Stimulated activated CD4-positive, alpha-beta T cell treated with anti-CD3 and anti-CD28 coated beads, Interleukin-1b, Interleukin-23, amount 100 ng/mL, for 1 hour (primary cell): ENCODE measurements around the gene PSKH1.
"Not testable (repeated sequence)": the region's sequence is repeated elsewhere in the genome, so short reads cannot be mapped to it uniquely, and the experiment has no call there.

ENCODE experiments used
- DNase-seq, 2 donors: peaks; one replicate each; pipeline ENCODE4 v3.0.0-alpha.2; 2020; ENCODE audit warnings: low read depth in 2 of 2

Gene PSKH1

GRCh38 chr16:67961551-67961957 is 68.5 kb downstream of the PSKH1 start:
- DNase-seq, result no peak

- no peak for DNase-seq
These were observed 69.1 kb downstream of the PSKH1 start for GRCh38 chr16:67962135-67962534.

- DNase-seq, result no peak
These were observed 70.2 kb downstream of the PSKH1 start for GRCh38 chr16:67963292-67963661.

DNA sequence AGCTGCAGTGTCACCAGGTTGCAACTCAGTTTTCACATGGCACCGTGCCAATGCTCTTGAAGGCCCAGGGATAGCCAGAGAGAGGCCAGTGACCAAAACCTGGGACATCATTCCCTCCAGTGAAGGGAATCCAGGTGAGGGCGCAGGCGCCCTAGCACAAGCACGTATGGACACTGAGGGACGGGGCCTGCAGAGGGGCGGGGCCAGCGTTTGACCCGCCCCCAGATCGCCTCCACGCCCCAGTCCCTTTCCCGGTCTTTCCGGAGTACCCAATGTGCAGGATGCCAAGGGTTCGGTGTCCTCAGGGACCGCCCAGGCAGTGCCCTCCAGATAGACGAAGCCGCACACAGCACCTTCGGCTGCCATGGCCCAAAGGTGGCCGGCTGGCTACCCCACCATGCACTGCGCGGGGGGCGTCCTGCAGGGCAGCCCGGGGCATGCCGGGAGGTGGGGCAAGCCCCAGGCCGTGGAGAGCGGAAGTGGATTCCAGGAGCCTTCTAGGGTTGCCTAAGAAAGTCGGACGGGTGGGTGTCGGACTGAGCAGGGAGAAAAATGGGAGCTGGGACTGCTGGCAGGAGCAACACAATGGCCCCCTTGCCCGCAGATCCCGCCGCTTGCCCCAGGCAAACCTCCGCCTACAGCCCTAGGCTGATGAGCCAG is 70.7 kb downstream of the PSKH1 start:
- no peak for DNase-seq

- no peak for DNase-seq
These were observed 71.5 kb downstream of the PSKH1 start for GRCh38 chr16:67964477-67965131.

DNA sequence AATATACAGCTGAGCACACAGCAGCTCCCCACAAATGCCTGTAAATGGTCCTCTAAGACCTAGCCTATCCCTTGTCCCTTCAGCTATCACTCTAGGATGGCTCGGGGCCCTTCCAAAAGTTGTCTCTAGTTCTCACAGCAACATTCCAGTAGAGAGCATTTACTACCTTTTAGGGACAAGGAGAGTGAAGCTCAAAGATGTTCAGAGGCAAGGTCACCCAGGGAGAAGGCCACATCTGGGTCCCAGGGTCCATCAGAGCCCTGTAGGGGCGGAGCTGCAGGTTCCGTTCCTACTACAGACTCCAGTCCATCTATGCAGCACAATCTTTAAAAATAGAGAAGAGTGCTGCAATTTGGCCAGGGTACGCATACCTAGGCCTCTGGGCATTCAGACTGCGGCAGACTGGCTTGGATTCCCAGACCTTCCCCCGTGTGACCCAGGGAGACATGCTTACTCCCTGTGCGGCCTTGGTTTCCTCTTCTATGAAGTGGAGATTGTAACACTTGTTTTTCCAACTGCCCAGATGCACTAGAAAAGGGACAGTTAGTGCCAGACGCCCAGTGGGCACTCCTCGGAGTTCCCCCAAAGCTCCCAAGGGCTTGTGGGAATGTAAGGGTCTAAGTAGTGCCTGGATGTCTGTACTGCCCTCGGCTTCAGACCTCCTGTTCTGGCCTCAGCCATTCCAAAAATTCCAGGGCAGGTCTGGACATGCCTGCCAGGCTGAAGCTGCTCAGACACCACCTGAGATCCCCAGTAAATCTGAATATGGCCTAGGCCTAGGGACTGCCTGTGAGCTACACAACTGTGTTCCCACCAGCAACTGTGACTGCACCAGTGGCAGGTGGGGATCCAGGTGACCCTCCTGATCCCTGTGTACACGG is 72.9 kb downstream of the PSKH1 start:
- DNase-seq, result no peak

DNA sequence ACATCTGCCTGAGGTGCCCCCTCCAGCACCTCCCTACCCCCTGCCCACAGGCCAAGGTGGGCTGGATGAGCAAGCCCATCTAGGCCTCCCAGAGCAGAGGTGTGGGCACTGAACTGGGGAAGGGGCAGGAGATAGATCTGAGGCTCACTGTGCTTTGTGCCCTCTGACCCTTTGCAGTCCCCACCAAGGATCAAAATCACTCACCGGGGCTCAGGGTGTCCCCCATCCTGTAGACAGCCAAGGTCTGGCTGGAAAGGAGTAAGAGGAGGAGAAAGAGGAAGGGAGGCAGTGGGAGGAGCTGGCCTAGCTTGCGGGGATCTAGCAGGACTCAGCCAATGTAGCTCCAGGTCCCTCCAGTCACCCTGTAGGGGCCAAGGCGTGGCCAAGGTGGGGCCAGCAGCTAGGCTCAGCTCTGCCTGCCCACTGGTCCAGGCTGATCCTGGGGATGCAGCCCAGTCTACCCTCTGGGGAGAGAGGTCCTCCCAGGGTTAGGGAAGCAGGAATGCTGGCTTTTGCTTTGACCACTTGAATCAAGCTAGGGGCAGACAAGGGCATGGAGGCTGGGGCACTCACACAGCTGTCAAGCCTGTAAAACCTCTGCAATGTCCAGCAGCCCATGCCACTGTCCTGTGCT is 73.6 kb downstream of the PSKH1 start:
- no peak for DNase-seq

GRCh38 chr16:67967183-67967957 is 74.3 kb downstream of the PSKH1 start:
- DNase-seq, result no peak

- DNase-seq, result no peak
These were observed 74.9 kb downstream of the PSKH1 start for GRCh38 chr16:67967958-67968399.

DNA sequence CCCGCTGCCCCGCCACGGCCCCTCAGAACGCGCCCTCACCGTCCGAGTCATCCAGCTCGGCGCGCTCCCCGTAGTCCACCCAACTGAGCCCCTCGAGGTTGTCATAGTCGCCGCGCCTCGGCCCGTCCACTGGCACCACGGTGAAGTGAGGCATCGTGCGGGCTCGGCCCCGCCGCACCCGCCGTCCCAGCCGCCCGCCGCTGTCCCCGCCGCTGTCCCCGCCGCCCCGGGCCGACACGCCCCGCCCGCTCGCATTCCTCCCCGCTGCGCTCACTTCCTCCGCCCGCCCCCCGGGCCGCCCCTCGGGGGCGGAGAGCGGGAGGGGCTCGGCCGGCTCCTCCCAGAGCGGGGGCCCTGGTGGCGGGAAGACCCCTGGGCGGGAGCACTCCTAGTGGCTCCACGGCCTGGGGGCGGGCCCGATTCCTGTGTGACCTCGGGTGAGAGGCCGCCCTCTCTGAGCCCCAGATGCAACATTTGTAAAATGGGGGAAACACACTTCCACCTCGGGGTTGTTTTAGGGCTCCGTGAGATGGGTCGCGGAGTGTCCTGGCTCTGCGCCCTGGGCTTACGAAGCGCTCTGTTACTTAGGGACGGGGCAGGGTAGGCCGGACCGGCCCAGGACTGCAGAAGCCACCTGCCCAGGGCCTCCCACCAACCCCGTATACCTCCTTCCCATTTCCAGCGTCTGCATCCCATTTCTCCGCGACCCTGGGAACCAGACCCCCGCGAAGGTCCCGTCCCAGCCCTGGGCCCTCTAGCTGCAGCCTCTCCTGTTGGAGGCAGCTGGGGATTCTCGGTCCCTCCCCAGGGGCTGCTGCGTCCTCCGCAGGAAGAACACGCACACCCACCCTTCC is 75.6 kb downstream of the PSKH1 start, which contains the start of gene SLC12A4:
Gene SLC12A4 (minus strand): TSS at position 238 of the 854 bp plus-strand sequence. CDS start 84 bp downstream, at position 154.
- DNase-seq, result peak; percentile 47 to 80

DNA sequence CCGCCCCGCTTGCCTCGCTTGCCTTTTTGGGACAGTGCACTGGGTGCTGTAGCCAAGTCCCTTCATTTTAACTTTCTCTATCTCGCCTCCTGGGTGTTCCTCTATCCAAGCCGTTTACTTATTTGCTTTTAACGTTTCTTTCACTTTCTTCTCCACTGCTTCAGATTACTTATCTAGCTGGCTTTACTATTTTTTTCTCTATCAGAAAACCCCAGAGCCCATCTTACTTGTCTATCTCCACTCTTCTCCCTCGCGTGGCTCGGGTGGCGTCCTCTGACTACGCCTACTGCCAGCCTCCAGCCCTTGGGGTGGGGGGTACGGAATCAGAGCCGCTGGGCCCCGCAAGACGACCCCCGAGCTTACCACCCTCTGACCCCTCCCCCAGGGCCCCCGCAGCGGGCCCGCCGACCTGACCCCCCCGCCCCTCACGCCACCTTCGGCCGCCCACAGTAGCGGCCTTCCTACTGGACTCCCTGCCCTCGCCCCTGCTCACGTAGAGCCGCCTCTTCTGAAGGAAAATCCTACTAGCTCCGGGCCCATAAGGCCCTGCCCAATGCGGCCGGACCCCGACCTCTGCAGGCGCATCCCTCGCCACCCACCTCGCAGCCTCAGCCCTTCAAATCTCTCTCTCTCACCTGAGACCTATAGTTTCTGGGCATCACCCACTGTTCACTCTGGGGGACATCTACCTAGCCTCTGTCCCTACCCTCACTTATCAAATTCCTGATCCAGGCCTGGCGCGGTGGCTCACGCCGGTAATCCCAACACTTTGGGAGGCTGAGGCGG is 76.4 kb downstream of the PSKH1 start:
- no peak for DNase-seq

GRCh38 chr16:67971111-67971510 is 78.1 kb downstream of the PSKH1 start:
- no peak for DNase-seq

DNA sequence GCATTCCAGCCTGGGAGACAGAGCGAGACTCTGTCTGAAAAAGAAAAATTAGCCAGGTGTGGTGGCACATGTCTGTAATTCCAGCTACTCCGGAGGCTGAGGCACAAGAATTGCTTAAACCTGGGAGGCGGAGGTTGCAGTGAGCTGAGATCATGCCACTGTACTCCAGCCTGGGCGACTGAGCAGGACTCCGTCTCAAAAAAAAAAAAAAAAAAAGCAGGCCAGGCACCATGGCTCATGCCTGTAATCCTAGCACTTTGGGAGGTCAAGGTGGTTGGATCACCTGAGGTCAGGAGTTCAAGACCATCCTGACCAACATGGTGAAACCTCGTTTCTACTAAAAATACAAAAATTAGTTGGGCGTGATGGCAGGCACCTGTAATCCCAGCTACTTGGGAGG is 79.2 kb downstream of the PSKH1 start:
- DNase-seq, result not testable (repeated sequence)

DNA sequence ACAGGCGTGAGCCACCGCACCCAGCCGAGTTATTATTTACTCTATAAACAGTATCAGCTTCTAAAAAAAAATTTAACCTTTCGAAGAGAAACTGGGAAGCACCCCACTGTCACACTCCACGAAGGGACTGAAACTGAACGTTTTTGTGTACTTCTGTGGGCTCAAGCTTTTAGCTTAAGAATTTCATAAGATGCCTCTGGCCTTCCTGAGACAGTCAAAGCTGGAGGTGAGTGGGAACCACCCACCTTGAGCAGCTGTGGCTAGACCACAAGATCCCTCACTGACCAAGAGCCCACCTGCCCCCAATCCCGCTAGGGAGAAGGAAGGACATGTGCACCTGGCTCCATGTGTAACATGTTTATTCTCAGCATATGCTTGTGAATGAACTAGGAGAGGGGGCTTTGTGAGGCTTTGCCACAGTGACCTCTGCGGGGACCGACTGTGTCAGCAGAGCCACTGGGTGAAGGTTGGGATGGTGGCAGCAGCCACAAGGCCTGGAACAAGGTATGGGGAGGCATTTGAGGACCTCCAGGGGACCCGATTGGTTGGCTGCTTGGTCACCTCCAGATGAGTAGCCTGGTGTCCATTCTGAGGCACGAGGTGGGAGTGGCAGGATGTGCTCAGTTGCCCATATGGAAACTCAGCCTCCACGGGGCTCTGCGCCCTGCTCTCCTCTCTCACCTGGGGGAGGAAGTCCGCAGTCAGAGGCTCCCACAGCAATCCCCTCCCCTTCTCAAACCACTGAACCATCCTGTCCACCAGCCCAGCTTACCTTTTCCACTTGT is 82.5 kb downstream of the PSKH1 start:
- DNase-seq, result no peak

- DNase-seq, result no peak
These were observed 83.2 kb downstream of the PSKH1 start for GRCh38 chr16:67976205-67976604.

DNA sequence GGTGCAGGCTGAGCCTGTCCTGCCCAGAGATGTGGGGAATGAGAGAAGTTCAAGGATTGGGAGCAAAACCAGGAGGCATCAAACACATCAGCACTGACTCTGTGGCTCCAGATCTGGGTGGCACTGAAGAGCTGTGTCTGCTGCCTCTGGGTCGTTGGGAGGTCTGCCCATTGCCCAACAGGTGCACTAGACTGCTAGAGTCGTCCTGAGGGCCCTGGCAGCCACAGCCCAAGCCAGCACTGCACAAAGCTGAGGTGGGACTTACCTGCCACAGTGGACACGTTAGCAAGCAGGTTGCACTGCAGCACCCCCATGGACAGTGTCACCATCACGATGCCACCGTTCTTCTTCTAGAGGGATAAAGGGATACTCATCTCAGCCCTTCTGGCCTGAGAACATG is 84.0 kb downstream of the PSKH1 start:
- no peak for DNase-seq

GRCh38 chr16:67977469-67978227 is 84.6 kb downstream of the PSKH1 start:
- no peak for DNase-seq
